ENCODE results near the gene ZDHHC4. TPM values are rescaled to one million over a fixed set of nuclear protein-coding genes. Genes with fewer than 3 reads are reported as not detected.

Gene ZDHHC4
- polyA plus RNA-seq, 2 of the 4 experiments (the other 2 are of a cell fraction): 42.8 to 118 TPM

GRCh38 chr7:6545398-6546126 is 31.7 kb upstream of the ZDHHC4 start:
- DNase-seq (ENCODE audit: low read depth in 1 of 2, low spot score in 1 of 2) (no peak), ATAC-seq (no peak), FAIRE-seq (no peak)
- WGBS (ENCODE audit: missing lambda C conversion rate): 76% methylated on average over 22 of the region's 22 CpGs
- H3K9me3 ChIP-seq: no peaks in the 10 kb centered on the region
- CTCF ChIA-PET: interaction anchor here (1.4 to 3.2 kb wide), 2 partner anchors 30 to 44 kb away, joined by 5 to 12 read pairs; partner anchors contain the start of gene INTS15
- no peak overlapping the region for H3K4me3 ChIP-seq
- POLR2A ChIA-PET: no interaction called here
- TF ChIP-seq GATA3 (IDR thresholded peaks at IDR 0.05; ENCODE audit: borderline replicate concordance) (no peak), ZNF302 (CRISPR knock-in tag; IDR thresholded peaks at IDR 0.05) (no peak), RAD21 (conservative IDR thresholded peaks at IDR 0.05 in 1 of 2, IDR thresholded peaks at IDR 0.05 in 1 of 2) (no peak), TP53 (CRISPR knock-in tag; IDR thresholded peaks at IDR 0.05) (no peak), ZSCAN20 (CRISPR knock-in tag; IDR thresholded peaks at IDR 0.05) (no peak), ZFP36 (IDR thresholded peaks at IDR 0.05; ENCODE audit: borderline replicate concordance, partially characterized antibody) (no peak), TFCP2L1 (CRISPR knock-in tag; IDR thresholded peaks at IDR 0.05) (no peak), SREBF2 (IDR thresholded peaks at IDR 0.05) (no peak), HDAC2 (IDR thresholded peaks at IDR 0.05) (no peak), KDM5A (IDR thresholded peaks at IDR 0.05) (no peak), HOXB5 (CRISPR knock-in tag; IDR thresholded peaks at IDR 0.05) (no peak), FOXS1 (CRISPR knock-in tag; IDR thresholded peaks at IDR 0.05) (no peak), ESRRA (IDR thresholded peaks at IDR 0.05; ENCODE audit: borderline replicate concordance, low read length) (no peak), FOSL2 (IDR thresholded peaks at IDR 0.05) (no peak), FOSL2 (CRISPR knock-in tag; IDR thresholded peaks at IDR 0.05) (no peak)
- TF ChIP-seq, protein P1, sequence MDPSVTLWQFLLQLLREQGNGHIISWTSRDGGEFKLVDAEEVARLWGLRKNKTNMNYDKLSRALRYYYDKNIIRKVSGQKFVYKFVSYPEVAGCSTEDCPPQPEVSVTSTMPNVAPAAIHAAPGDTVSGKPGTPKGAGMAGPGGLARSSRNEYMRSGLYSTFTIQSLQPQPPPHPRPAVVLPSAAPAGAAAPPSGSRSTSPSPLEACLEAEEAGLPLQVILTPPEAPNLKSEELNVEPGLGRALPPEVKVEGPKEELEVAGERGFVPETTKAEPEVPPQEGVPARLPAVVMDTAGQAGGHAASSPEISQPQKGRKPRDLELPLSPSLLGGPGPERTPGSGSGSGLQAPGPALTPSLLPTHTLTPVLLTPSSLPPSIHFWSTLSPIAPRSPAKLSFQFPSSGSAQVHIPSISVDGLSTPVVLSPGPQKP (IDR thresholded peaks at IDR 0.05; ENCODE audit: low read depth, low read length): no peak
- H3K4me1 ChIP-seq: no peaks in the 10 kb centered on the region
- H3K27ac ChIP-seq: no peak overlapping the region
- no peak overlapping the region for H3K4me2 ChIP-seq

DNA sequence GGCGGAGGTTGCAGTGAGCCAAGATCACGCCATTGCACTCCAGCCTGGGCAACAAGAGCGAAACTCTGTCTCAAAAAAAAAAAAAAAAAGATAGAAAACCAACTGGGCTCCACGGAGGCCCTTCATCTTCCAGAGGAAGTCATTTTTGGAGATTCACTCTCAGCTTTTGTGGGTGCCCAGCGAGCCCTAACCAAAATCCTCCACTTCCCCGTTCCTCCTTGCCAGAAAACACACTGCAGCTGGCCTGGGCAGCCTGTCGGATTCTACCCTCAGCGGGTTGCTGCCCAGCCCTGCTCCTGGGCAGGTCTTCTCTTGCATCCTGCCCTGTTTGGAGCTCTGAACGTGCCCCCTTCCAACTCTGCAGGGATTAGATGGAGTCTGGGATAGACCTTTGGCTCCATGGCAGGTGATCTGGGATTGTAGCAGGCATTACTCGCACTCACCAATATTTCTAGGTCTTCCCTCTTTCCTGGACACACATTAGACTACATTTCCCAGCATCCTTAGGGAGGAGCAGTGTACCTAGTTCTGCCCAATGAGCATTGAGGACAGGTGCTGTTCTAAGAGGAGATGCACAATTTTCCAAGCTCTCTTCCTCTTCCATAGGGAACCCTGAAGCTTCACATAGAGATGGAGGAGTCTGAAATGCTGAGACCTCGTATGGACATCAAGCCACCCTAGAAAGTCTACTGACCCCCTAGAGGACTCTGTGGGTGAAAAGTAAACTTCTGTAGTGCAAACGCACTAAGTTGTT is 30.6 kb upstream of the ZDHHC4 start:
- no peak overlapping the region for H3K4me3 ChIP-seq
- 44% methylated on average over 12 of the region's 12 CpGs for WGBS (ENCODE audit: missing lambda C conversion rate)
- no peak for FAIRE-seq
- CTCF ChIA-PET: interaction anchor here (0.6 to 1.9 kb wide), 5 partner anchors 12 to 608 kb away, joined by 3 to 12 read pairs (median 3); no protein-coding TSS in a partner anchor
- H3K9me3 ChIP-seq: no peaks in the 10 kb centered on the region
- DNase-seq (ENCODE audit: low read depth in 1 of 2, low spot score in 1 of 2): peak in 1 of 2 experiments; percentile 33
- TF ChIP-seq JUNB (IDR thresholded peaks at IDR 0.05) (no peak), GATA3 (IDR thresholded peaks at IDR 0.05; ENCODE audit: borderline replicate concordance) (no peak), PBX3 (IDR thresholded peaks at IDR 0.05) (no peak)
- ATAC-seq: peak; percentile 48 to 84; a peak in 3 of 6 replicates
- H3K4me1 ChIP-seq: no peaks in the 10 kb centered on the region
- H3K4me2 ChIP-seq: no peak overlapping the region
- POLR2A ChIA-PET: no interaction called here
- H3K27ac ChIP-seq: no peak overlapping the region

GRCh38 chr7:6547400-6547799 is 29.9 kb upstream of the ZDHHC4 start:
- H3K4me1 ChIP-seq: no peaks in the 10 kb centered on the region
- TF ChIP-seq JUNB (IDR thresholded peaks at IDR 0.05): no peak
- TF ChIP-seq ESRRA (IDR thresholded peaks at IDR 0.05; ENCODE audit: borderline replicate concordance, low read length): no peak
- TF ChIP-seq EP300 (IDR thresholded peaks at IDR 0.05): no peak
- no peak for TF ChIP-seq EHMT2 (IDR thresholded peaks at IDR 0.05; ENCODE audit: low read depth)
- no peak for TF ChIP-seq HEYL (CRISPR knock-in tag; IDR thresholded peaks at IDR 0.05)
- no peak for TF ChIP-seq KDM5A (IDR thresholded peaks at IDR 0.05)
- H3K4me3 ChIP-seq: no peak overlapping the region
- ATAC-seq (no peak), FAIRE-seq (no peak), DNase-seq (ENCODE audit: low read depth in 1 of 2, low spot score in 1 of 2) (no peak)
- CTCF ChIA-PET: interaction anchor here (0.5 to 1.9 kb wide), 6 partner anchors 11 to 608 kb away, joined by 3 to 12 read pairs (median 3); no protein-coding TSS in a partner anchor
- no peak overlapping the region for H3K27ac ChIP-seq
- POLR2A ChIA-PET: no interaction called here
- H3K9me3 ChIP-seq: no peaks in the 10 kb centered on the region
- 95% methylated on average over 1 of the region's 1 CpG for WGBS (ENCODE audit: missing lambda C conversion rate)
- no peak overlapping the region for H3K4me2 ChIP-seq

Measured in A549 (cell line).